Measurements from ENCODE around the gene NEK11.

GRCh38 chr3:131363275-131363674 lies 336.6 kb downstream of the NEK11 start:
- TF ChIP-seq CTCF (conservative IDR thresholded peaks at IDR 0.05), result no peak
- TF ChIP-seq EZH2 (IDR thresholded peaks at IDR 0.05; ENCODE audit: low read depth), result no peak

All from PC-9 (cell line).